Mesendoderm (in vitro differentiated cells): Measurements from ENCODE around the gene TCAIM.
A peak's percentile ranks its signal among the peaks of the same experiment; 100 is the strongest.

Source experiments
- DNase-seq: peaks from one replicate; pipeline ENCODE4 v3.0.0; 2013
- H2AK5ac ChIP-seq: 2 replicates; pipeline ENCODE4 v1.6.1; 2013; ENCODE audit warnings: low read length, inconsistent platforms
- H2BK120ac ChIP-seq: 2 replicates; pipeline ENCODE4 v1.6.1; 2013; ENCODE audit warnings: low read depth, mild to moderate bottlenecking, low read length, moderate library complexity, mixed read lengths
- H2BK15ac ChIP-seq: replicated peaks from 2 replicates; pipeline ENCODE4 v1.6.1; 2013; ENCODE audit warnings: low read depth, mild to moderate bottlenecking, moderate library complexity
- H2BK5ac ChIP-seq: 2 replicates; pipeline ENCODE4 v1.6.1; 2013; ENCODE audit warnings: low read length, inconsistent platforms
- H3K18ac ChIP-seq: 2 replicates; pipeline ENCODE4 v1.6.1; 2013; ENCODE audit warnings: mild to moderate bottlenecking, low read length, mixed read lengths
- H3K23ac ChIP-seq: one replicate; pipeline ENCODE4 v1.6.1; 2013; ENCODE audit warnings: low read length
- H3K27ac ChIP-seq: 2 replicates; pipeline ENCODE4 v1.5.1; 2013; ENCODE audit warnings: low read depth, mild to moderate bottlenecking, inconsistent platforms, low read length, moderate library complexity
- H3K27me3 ChIP-seq: 2 replicates; pipeline ENCODE4 v1.6.1; 2013; ENCODE audit warnings: low read length, control low read depth, mild to moderate bottlenecking, inconsistent platforms; ENCODE audit not compliant: insufficient read depth, poor library complexity
- H3K36me3 ChIP-seq: 2 replicates; pipeline ENCODE4 v1.6.1; 2013; ENCODE audit warnings: low read length, inconsistent platforms; ENCODE audit not compliant: control insufficient read depth, insufficient read depth
- H3K4ac ChIP-seq: one replicate; pipeline ENCODE4 v1.6.1; 2013; ENCODE audit warnings: low read depth, mild to moderate bottlenecking, low read length, moderate library complexity
- H3K4me1 ChIP-seq: 2 replicates; pipeline ENCODE4 v1.6.1; 2013; ENCODE audit warnings: low read depth, low read length, inconsistent platforms; ENCODE audit not compliant: control insufficient read depth
- H3K4me2 ChIP-seq: 2 replicates; pipeline ENCODE4 v1.6.1; 2013; ENCODE audit warnings: low read length
- H3K4me3 ChIP-seq: 2 replicates; pipeline ENCODE4 v1.5.1; 2013; ENCODE audit warnings: mild to moderate bottlenecking, low read length
- H3K56ac ChIP-seq: one replicate; pipeline ENCODE4 v1.6.1; 2013; ENCODE audit warnings: low read length
- H3K79me1 ChIP-seq: 2 replicates; pipeline ENCODE4 v1.6.1; 2013; ENCODE audit warnings: low read length, inconsistent platforms
- H3K79me2 ChIP-seq: 2 replicates; pipeline ENCODE4 v1.6.1; 2013; ENCODE audit warnings: mild to moderate bottlenecking, low read length; ENCODE audit not compliant: control insufficient read depth, insufficient read depth
- H3K9ac ChIP-seq: 2 replicates; pipeline ENCODE4 v1.6.1; 2013; ENCODE audit warnings: low read length, inconsistent platforms
- H4K5ac ChIP-seq: one replicate; pipeline ENCODE4 v1.6.1; 2013; ENCODE audit warnings: low read length
- H4K8ac ChIP-seq: one replicate; pipeline ENCODE4 v1.6.1; 2013; ENCODE audit warnings: low read depth, mild to moderate bottlenecking, control low read depth, low read length, moderate library complexity
- WGBS: extraction: QIAGEN DNeasy Blood & Tissue Kit; methylation state at CpG from one replicate; pipeline ENCODE4 v1.1.7; 2013; ENCODE audit warnings: low lambda C conversion rate, missing lambda C conversion rate; ENCODE audit not compliant: insufficient coverage; ENCODE audit errors: extremely low coverage; 5-methylcytosine and 5-hydroxymethylcytosine counted together

The TCAIM gene

GRCh38 chr3:44326019-44326418, 12.5 kb upstream of the TCAIM start:
- Histone ChIP-seq H4K5ac (no peak overlapping the region), H3K4me2 (no peak overlapping the region), H2BK5ac (no peak overlapping the region), H3K9ac (no peak overlapping the region), H3K23ac (no peak overlapping the region), H3K4me3 (no peak overlapping the region), H3K79me2 (no peaks in the 10 kb centered on the region), H3K27ac (no peak overlapping the region), H2AK5ac (no peak overlapping the region), H3K4me1 (no peaks in the 10 kb centered on the region), H3K27me3 (no peaks in the 10 kb centered on the region), H3K18ac (no peak overlapping the region), H3K36me3 (no peaks in the 10 kb centered on the region), H2BK120ac (no peak overlapping the region), H4K8ac (no peak overlapping the region), H3K56ac (no peak overlapping the region), H3K4ac (no peak overlapping the region), H3K79me1 (no peaks in the 10 kb centered on the region), H2BK15ac (no peak overlapping the region)
- no CpG with 5 or more reads among the region's 2 CpGs for WGBS
- DNase-seq, result no peak

- Histone ChIP-seq H3K4me3 (no peak overlapping the region), H2BK5ac (no peak overlapping the region), H2BK15ac (no peak overlapping the region), H2AK5ac (no peak overlapping the region), H3K4ac (no peak overlapping the region), H3K4me1 (no peaks in the 10 kb centered on the region), H3K18ac (no peak overlapping the region), H4K8ac (no peak overlapping the region), H2BK120ac (no peak overlapping the region), H3K79me1 (no peaks in the 10 kb centered on the region), H3K9ac (no peak overlapping the region), H3K36me3 (no peaks in the 10 kb centered on the region), H3K27ac (no peak overlapping the region), H3K23ac (no peak overlapping the region), H3K56ac (no peak overlapping the region), H3K79me2 (no peaks in the 10 kb centered on the region), H3K4me2 (no peak overlapping the region), H4K5ac (no peak overlapping the region), H3K27me3 (no peaks in the 10 kb centered on the region)
- no CpG with 5 or more reads among the region's 3 CpGs for WGBS
- DNase-seq, result no peak
Observed at GRCh38 chr3:44326515-44326914, 12.1 kb upstream of the TCAIM start.

- Histone ChIP-seq H3K27ac (no peak overlapping the region), H4K8ac (no peak overlapping the region), H3K9ac (no peak overlapping the region), H3K27me3 (no peaks in the 10 kb centered on the region), H3K4me2 (no peak overlapping the region), H3K56ac (no peak overlapping the region), H2BK15ac (no peak overlapping the region), H2AK5ac (no peak overlapping the region), H3K4me1 (no peaks in the 10 kb centered on the region), H3K79me1 (no peaks in the 10 kb centered on the region), H3K4ac (no peak overlapping the region), H3K4me3 (no peak overlapping the region), H2BK120ac (no peak overlapping the region), H3K79me2 (no peaks in the 10 kb centered on the region), H4K5ac (no peak overlapping the region), H3K18ac (no peak overlapping the region), H3K36me3 (no peaks in the 10 kb centered on the region), H2BK5ac (no peak overlapping the region), H3K23ac (no peak overlapping the region)
- no peak for DNase-seq
Observed at GRCh38 chr3:44329946-44330345, 8.6 kb upstream of the TCAIM start.

- no peak for DNase-seq
Observed at GRCh38 chr3:44330444-44330843, 8.1 kb upstream of the TCAIM start.

GRCh38 chr3:44334326-44334725, 4.2 kb upstream of the TCAIM start:
- Histone ChIP-seq H3K18ac (no peak overlapping the region), H2AK5ac (no peak overlapping the region), H3K27me3 (no peaks in the 10 kb centered on the region), H3K79me2 (no peaks in the 10 kb centered on the region), H3K4me1 (no peaks in the 10 kb centered on the region), H3K36me3 (no peaks in the 10 kb centered on the region), H2BK15ac (no peak overlapping the region), H3K27ac (no peak overlapping the region), H3K4ac (no peak overlapping the region), H2BK120ac (no peak overlapping the region), H4K5ac (no peak overlapping the region), H3K56ac (no peak overlapping the region), H3K23ac (no peak overlapping the region), H4K8ac (no peak overlapping the region), H2BK5ac (no peak overlapping the region), H3K4me2 (no peak overlapping the region), H3K4me3 (no peak overlapping the region), H3K79me1 (no peaks in the 10 kb centered on the region), H3K9ac (no peak overlapping the region)
- DNase-seq, result no peak
- WGBS, result no CpG with 5 or more reads among the region's 2 CpGs

More at GRCh38 chr3:44330444-44330843, 8.1 kb upstream of the TCAIM start:
- H3K56ac ChIP-seq, result no peak overlapping the region
- no peaks in the 10 kb centered on the region for H3K4me1 ChIP-seq
- H3K79me1 ChIP-seq, result no peaks in the 10 kb centered on the region
- H4K5ac ChIP-seq, result no peak overlapping the region
- no peaks in the 10 kb centered on the region for H3K27me3 ChIP-seq
- WGBS, result no CpG with 5 or more reads among the region's 2 CpGs
- H2BK120ac ChIP-seq, result no peak overlapping the region
- no peak overlapping the region for H4K8ac ChIP-seq
- no peak overlapping the region for H3K4ac ChIP-seq
- H3K79me2 ChIP-seq, result no peaks in the 10 kb centered on the region
- H3K9ac ChIP-seq, result no peak overlapping the region
- H2BK5ac ChIP-seq, result no peak overlapping the region
- H3K36me3 ChIP-seq, result no peaks in the 10 kb centered on the region
- no peak overlapping the region for H3K4me3 ChIP-seq
- H3K4me2 ChIP-seq, result no peak overlapping the region
- no peak overlapping the region for H2BK15ac ChIP-seq
- no peak overlapping the region for H2AK5ac ChIP-seq
- H3K23ac ChIP-seq, result no peak overlapping the region
- H3K18ac ChIP-seq, result no peak overlapping the region
- H3K27ac ChIP-seq, result no peak overlapping the region

- no peaks in the 10 kb centered on the region for H3K4me1 ChIP-seq
- H3K9ac ChIP-seq, result peak overlapping the region; percentile 94
- no peak overlapping the region for H3K4me3 ChIP-seq
- no peak overlapping the region for H2BK120ac ChIP-seq
- no peaks in the 10 kb centered on the region for H3K79me1 ChIP-seq
- H4K8ac ChIP-seq, result no peak overlapping the region
- H4K5ac ChIP-seq, result no peak overlapping the region
- H3K4ac ChIP-seq, result peak overlapping the region; percentile 6
- no peak overlapping the region for H2AK5ac ChIP-seq
- H3K23ac ChIP-seq, result no peak overlapping the region
- H3K79me2 ChIP-seq, result no peaks in the 10 kb centered on the region
- H2BK5ac ChIP-seq, result no peak overlapping the region
- H3K36me3 ChIP-seq, result no peaks in the 10 kb centered on the region
- H2BK15ac ChIP-seq, result no peak overlapping the region
- no peaks in the 10 kb centered on the region for H3K27me3 ChIP-seq
- WGBS, result no CpG with 5 or more reads among the region's 5 CpGs
- H3K56ac ChIP-seq, result peak overlapping the region; percentile 100
- DNase-seq, result peak; percentile 63
- H3K18ac ChIP-seq, result no peak overlapping the region
- H3K4me2 ChIP-seq, result peak overlapping the region; percentile 44
- H3K27ac ChIP-seq, result no peak overlapping the region
Observed at GRCh38 chr3:44337248-44337785, 1.2 kb upstream of the TCAIM start.
